Stimulated activated effector memory CD8-positive, alpha-beta T cell treated with anti-CD3 and anti-CD28 coated beads, Interleukin-12 subunit alpha, Interleukin-12 subunit beta, amount 100 ng/mL, for 72 hours (primary cell): Measurements from ENCODE around the gene RBM19.

Source experiments
- ATAC-seq: fragments of 150-1000 bp; cut with Tn5 transposase; 2 replicates; pipeline ENCODE4 v1.10.0; 2021
- DNase-seq, 2 donors: peaks; one replicate each; pipeline ENCODE4 v3.0.0; 2021 to 2022; ENCODE audit warnings: low spot score in 2 of 2
- H3K27ac Mint-ChIP-seq: one replicate; pipeline ENCODE4 v1.8.0; 2022; ENCODE audit warnings: mild to moderate bottlenecking, mixed read lengths
- H3K36me3 Mint-ChIP-seq: one replicate; pipeline ENCODE4 v1.8.0; 2022; ENCODE audit warnings: mild to moderate bottlenecking, mixed read lengths
- H3K4me1 Mint-ChIP-seq: one replicate; pipeline ENCODE4 v1.8.0; 2022; ENCODE audit warnings: mixed read lengths
- H3K4me3 Mint-ChIP-seq: one replicate; pipeline ENCODE4 v1.8.0; 2022; ENCODE audit warnings: mild to moderate bottlenecking, mixed read lengths
- H3K9me3 Mint-ChIP-seq: one replicate; pipeline ENCODE4 v1.8.0; 2022; ENCODE audit warnings: mixed read lengths

The RBM19 gene

GRCh38 chr12:113786107-113786506, 180.0 kb downstream of the RBM19 start:
- peaks cover 9% of the 10 kb centered on the region for H3K9me3 Mint-ChIP-seq
- no peak overlapping the region for H3K27ac Mint-ChIP-seq
- no peaks in the 10 kb centered on the region for H3K36me3 Mint-ChIP-seq
- H3K4me1 Mint-ChIP-seq = no peaks in the 10 kb centered on the region
- no peak for ATAC-seq
- no peak overlapping the region for H3K4me3 Mint-ChIP-seq
- no peak for DNase-seq

DNA sequence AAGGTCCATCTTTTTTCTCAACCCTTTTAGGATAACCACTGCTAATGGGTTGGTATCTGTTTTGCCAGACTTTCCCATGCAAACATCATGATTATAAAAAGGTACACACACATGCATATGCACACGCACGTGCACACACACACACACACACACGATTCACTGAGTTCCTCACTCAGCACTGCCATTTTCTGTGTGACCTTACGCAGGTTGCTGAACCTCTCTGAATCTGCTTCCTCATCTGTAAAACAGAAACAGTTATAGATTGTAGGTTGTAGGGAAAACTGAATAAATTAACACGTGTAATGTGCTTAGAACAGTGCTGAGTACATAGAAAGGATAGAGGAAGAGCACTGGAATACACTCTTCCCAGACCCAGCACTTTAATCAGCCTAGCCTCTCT, 182.3 kb downstream of the RBM19 start:
- DNase-seq (no peak), ATAC-seq (no peak)
- Mint-ChIP-seq H3K27ac (no peak overlapping the region), H3K4me1 (no peaks in the 10 kb centered on the region), H3K36me3 (no peaks in the 10 kb centered on the region), H3K4me3 (no peak overlapping the region), H3K9me3 (peaks cover 11% of the 10 kb centered on the region)

GRCh38 chr12:113782873-113783272, 183.3 kb downstream of the RBM19 start:
- Mint-ChIP-seq H3K4me3 (no peak overlapping the region), H3K4me1 (no peaks in the 10 kb centered on the region), H3K36me3 (no peaks in the 10 kb centered on the region), H3K9me3 (peaks cover 8% of the 10 kb centered on the region), H3K27ac (no peak overlapping the region)
- no peak for DNase-seq
- no peak for ATAC-seq

- Mint-ChIP-seq H3K27ac (no peak overlapping the region), H3K9me3 (peaks cover 4% of the 10 kb centered on the region), H3K4me3 (no peak overlapping the region), H3K4me1 (no peaks in the 10 kb centered on the region), H3K36me3 (no peaks in the 10 kb centered on the region)
- DNase-seq (no peak), ATAC-seq (no peak)
These were observed 184.5 kb downstream of the RBM19 start for GRCh38 chr12:113781415-113782198.

DNA sequence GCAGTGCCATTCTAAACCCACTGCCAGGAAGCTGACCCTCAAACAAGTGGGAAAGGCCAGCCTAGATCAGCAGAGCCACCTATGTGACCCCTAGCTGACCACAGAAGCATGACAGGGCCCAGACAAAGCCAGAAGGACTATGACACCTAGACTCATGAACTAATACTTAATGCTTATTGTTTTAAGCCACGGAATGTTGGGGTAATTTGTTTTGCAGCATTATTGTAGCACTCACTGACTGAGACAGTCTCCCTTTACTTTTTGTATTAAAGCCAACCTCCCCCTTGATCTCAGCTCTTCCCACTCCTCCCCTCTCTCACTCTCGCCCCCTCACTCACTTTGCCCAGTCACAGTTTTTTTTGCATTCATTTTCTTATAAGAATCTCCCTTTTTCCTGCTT, 186.4 kb downstream of the RBM19 start:
- H3K4me1 Mint-ChIP-seq = no peaks in the 10 kb centered on the region
- peaks cover 4% of the 10 kb centered on the region for H3K9me3 Mint-ChIP-seq
- ATAC-seq (no peak), DNase-seq (no peak)
- no peak overlapping the region for H3K4me3 Mint-ChIP-seq
- no peaks in the 10 kb centered on the region for H3K36me3 Mint-ChIP-seq
- no peak overlapping the region for H3K27ac Mint-ChIP-seq

GRCh38 chr12:113778432-113779132, 187.5 kb downstream of the RBM19 start:
- no peaks in the 10 kb centered on the region for H3K36me3 Mint-ChIP-seq
- H3K4me1 Mint-ChIP-seq = no peaks in the 10 kb centered on the region
- no peak overlapping the region for H3K4me3 Mint-ChIP-seq
- ATAC-seq (no peak), DNase-seq (no peak)
- no peak overlapping the region for H3K27ac Mint-ChIP-seq
- H3K9me3 Mint-ChIP-seq = peaks cover 4% of the 10 kb centered on the region

- DNase-seq = no peak
- no peaks in the 10 kb centered on the region for H3K4me1 Mint-ChIP-seq
- no peak overlapping the region for H3K27ac Mint-ChIP-seq
- peaks cover 4% of the 10 kb centered on the region for H3K9me3 Mint-ChIP-seq
- ATAC-seq = no peak
- no peak overlapping the region for H3K4me3 Mint-ChIP-seq
- H3K36me3 Mint-ChIP-seq = no peaks in the 10 kb centered on the region
These were observed 188.4 kb downstream of the RBM19 start for GRCh38 chr12:113777751-113778150.

DNA sequence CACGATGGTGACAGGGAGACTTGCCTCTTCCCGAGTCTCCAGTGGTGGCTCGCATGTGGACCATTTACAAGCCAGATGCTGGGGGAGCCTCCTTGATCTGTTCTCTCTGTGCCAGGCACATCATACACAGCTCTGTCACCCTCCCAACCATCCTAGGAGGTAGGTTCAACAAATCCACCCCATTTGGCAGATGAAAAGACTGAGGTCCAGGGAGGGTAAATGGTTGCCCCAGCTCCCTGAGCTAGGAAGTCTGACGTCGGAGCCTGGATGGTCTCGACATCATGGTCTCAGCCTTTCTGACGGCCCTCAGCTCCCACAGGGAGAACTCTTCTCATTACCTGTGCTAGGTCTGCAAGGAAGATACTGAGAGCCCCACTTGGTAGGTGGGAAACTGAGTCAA, 189.6 kb downstream of the RBM19 start:
- Mint-ChIP-seq H3K4me1 (no peaks in the 10 kb centered on the region), H3K4me3 (no peak overlapping the region), H3K9me3 (peaks cover 7% of the 10 kb centered on the region), H3K27ac (no peak overlapping the region), H3K36me3 (no peaks in the 10 kb centered on the region)
- ATAC-seq = no peak
- no peak for DNase-seq

- no peak overlapping the region for H3K4me3 Mint-ChIP-seq
- H3K9me3 Mint-ChIP-seq = peaks cover 2% of the 10 kb centered on the region
- H3K4me1 Mint-ChIP-seq = no peaks in the 10 kb centered on the region
- no peaks in the 10 kb centered on the region for H3K36me3 Mint-ChIP-seq
- no peak overlapping the region for H3K27ac Mint-ChIP-seq
- DNase-seq (no peak), ATAC-seq (no peak)
These were observed 191.6 kb downstream of the RBM19 start for GRCh38 chr12:113774526-113774925.

- Mint-ChIP-seq H3K4me1 (no peaks in the 10 kb centered on the region), H3K9me3 (peaks cover 2% of the 10 kb centered on the region), H3K27ac (no peak overlapping the region), H3K36me3 (no peaks in the 10 kb centered on the region), H3K4me3 (no peak overlapping the region)
- ATAC-seq (no peak), DNase-seq (no peak)
These were observed 193.6 kb downstream of the RBM19 start for GRCh38 chr12:113772505-113773030.

DNA sequence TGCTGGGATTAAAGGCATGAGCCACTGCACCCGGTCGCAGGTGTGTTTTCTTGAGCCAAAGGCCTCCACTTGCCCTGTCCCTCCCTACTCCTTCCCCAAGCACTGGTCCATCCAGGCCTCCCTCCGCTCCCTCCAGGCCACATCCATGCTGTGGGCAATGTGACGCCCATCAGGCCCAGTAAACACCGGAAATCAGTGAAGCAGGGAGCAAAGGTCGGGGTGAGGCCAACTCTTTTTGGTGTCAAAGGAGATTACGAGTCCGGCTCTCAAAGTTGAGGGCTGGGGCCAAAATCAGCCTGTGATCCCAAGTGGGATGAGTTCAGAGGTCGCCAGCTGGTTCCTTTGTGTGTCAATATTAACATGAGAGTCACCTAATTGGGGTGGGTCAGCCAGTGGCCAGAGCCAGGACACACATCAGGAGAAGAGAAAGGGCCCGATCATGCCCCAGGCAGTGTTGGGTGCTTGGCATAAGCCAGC, 195.7 kb downstream of the RBM19 start:
- ATAC-seq = no peak
- H3K9me3 Mint-ChIP-seq = peaks cover 7% of the 10 kb centered on the region
- H3K27ac Mint-ChIP-seq = no peak overlapping the region
- no peak for DNase-seq
- no peaks in the 10 kb centered on the region for H3K4me1 Mint-ChIP-seq
- no peak overlapping the region for H3K4me3 Mint-ChIP-seq
- H3K36me3 Mint-ChIP-seq = no peaks in the 10 kb centered on the region

DNA sequence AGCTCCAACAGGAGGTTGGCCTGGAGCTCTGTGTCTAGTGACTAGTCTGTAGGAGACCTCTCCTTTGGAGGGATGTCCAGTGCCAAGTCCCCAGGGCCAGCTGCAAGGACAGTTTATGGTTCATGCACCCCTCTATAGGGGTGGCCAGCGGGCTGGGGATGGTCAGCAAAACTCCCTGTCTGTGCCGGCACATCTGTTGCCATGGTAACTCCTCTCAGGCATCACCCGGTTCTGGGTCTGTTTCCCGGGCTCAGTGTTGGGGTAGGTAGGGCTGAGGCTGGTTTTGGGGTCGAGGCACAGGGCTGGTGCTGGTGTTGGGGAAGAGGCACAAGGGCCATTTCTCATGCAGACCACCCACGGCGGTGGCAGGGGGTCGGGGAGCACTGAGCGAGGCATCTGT, 196.8 kb downstream of the RBM19 start:
- ATAC-seq (no peak), DNase-seq (no peak)
- peaks cover 9% of the 10 kb centered on the region for H3K9me3 Mint-ChIP-seq
- H3K4me3 Mint-ChIP-seq = no peak overlapping the region
- H3K27ac Mint-ChIP-seq = no peak overlapping the region
- no peaks in the 10 kb centered on the region for H3K36me3 Mint-ChIP-seq
- no peaks in the 10 kb centered on the region for H3K4me1 Mint-ChIP-seq

- Mint-ChIP-seq H3K36me3 (no peaks in the 10 kb centered on the region), H3K4me3 (no peak overlapping the region), H3K9me3 (peaks cover 9% of the 10 kb centered on the region), H3K4me1 (no peaks in the 10 kb centered on the region), H3K27ac (no peak overlapping the region)
- DNase-seq (no peak), ATAC-seq (no peak)
These were observed 197.3 kb downstream of the RBM19 start for GRCh38 chr12:113768850-113769249.

GRCh38 chr12:113766879-113767878, 198.9 kb downstream of the RBM19 start:
- Mint-ChIP-seq H3K4me1 (no peaks in the 10 kb centered on the region), H3K4me3 (no peak overlapping the region), H3K27ac (no peak overlapping the region), H3K9me3 (peaks cover 7% of the 10 kb centered on the region), H3K36me3 (no peaks in the 10 kb centered on the region)
- DNase-seq (no peak), ATAC-seq (no peak)
